Adipose tissue (tissue), 3 donors: ENCODE results near the gene SLC35E4. TPM values are rescaled to one million over a fixed set of nuclear protein-coding genes. Genes with fewer than 3 reads are reported as not detected.
"Not testable (repeated sequence)": the region's sequence is repeated elsewhere in the genome, so short reads cannot be mapped to it uniquely, and the experiment has no call there.

ENCODE experiments used
- H3K27ac ChIP-seq: one replicate; pipeline ENCODE4 v1.5.1; 2013; ENCODE audit warnings: low read depth, low read length
- WGBS, 3 donors: extraction: QIAGEN DNeasy Blood & Tissue Kit; methylation state at CpG; one replicate each; pipeline ENCODE4 v1.1.7; 2013; 5-methylcytosine and 5-hydroxymethylcytosine counted together
- polyA plus RNA-seq, 3 donors: library from polyadenylated mRNA; stranded (reverse); fragments of 200-250 nt; gene quantifications; one replicate each; pipeline ENCODE4 v1.2.3, GENCODE V29; 2013
- donor health status: healthy with polysubstance abuse.
- donor health status: Bipolar disorder and iron deficiency.
- donor health status: healthy.

Gene SLC35E4
- polyA plus RNA-seq, 3 donors, result 1.1 to 3.6 (median 1.3) TPM

GRCh38 chr22:30609260-30610185 is 26.1 kb upstream of the SLC35E4 start:
- WGBS, 3 donors, result 50 to 69% (median 50%) methylated on average over 17 of the region's 17 CpGs
- no peak overlapping the region for H3K27ac ChIP-seq

- H3K27ac ChIP-seq, result no peak overlapping the region
- 54 to 71% (median 64%) methylated on average over 7 of the region's 7 CpGs for WGBS, 3 donors
Observed at GRCh38 chr22:30610299-30610698, 25.3 kb upstream of the SLC35E4 start.

- H3K27ac ChIP-seq, result no peak overlapping the region
- 91 to 96% (median 93%) methylated on average over 3 of the region's 3 CpGs for WGBS, 3 donors
Observed at GRCh38 chr22:30611197-30611596, 24.4 kb upstream of the SLC35E4 start.

GRCh38 chr22:30612789-30613188 is 22.8 kb upstream of the SLC35E4 start:
- 92 to 95% (median 92%) methylated on average over 8 of the region's 8 CpGs for WGBS, 3 donors
- no peak overlapping the region for H3K27ac ChIP-seq

GRCh38 chr22:30614268-30614667 is 21.3 kb upstream of the SLC35E4 start:
- 89 to 98% (median 95%) methylated on average over 7 of the region's 7 CpGs for WGBS, 3 donors
- no peak overlapping the region for H3K27ac ChIP-seq

- H3K27ac ChIP-seq, result no peak overlapping the region
Observed at GRCh38 chr22:30614879-30615278, 20.7 kb upstream of the SLC35E4 start.

- no peak overlapping the region for H3K27ac ChIP-seq
- WGBS, 3 donors, result 68 to 89% (median 76%) methylated on average over 7 of the region's 7 CpGs
Observed at GRCh38 chr22:30615543-30615954, 20.0 kb upstream of the SLC35E4 start.

- WGBS, 3 donors, result 80 to 88% (median 84%) methylated on average over 6 of the region's 6 CpGs
- no peak overlapping the region for H3K27ac ChIP-seq
Observed at GRCh38 chr22:30617819-30618218, 17.8 kb upstream of the SLC35E4 start.

GRCh38 chr22:30619909-30620308 is 15.7 kb upstream of the SLC35E4 start:
- not testable (repeated sequence) for H3K27ac ChIP-seq
- WGBS, 3 donors, result 88 to 95% (median 94%) methylated on average over 6 of the region's 6 CpGs

GRCh38 chr22:30626413-30626812 is 9.2 kb upstream of the SLC35E4 start:
- no peak overlapping the region for H3K27ac ChIP-seq
- WGBS, 3 donors, result 73 to 93% (median 89%) methylated on average over 5 of the region's 5 CpGs

GRCh38 chr22:30627471-30627870 is 8.1 kb upstream of the SLC35E4 start:
- WGBS, 3 donors, result 79 to 91% (median 84%) methylated on average over 5 of the region's 5 CpGs
- H3K27ac ChIP-seq, result no peak overlapping the region

- 59 to 81% (median 76%) methylated on average over 4 of the region's 4 CpGs for WGBS, 3 donors
- no peak overlapping the region for H3K27ac ChIP-seq
Observed at GRCh38 chr22:30628491-30628890, 7.1 kb upstream of the SLC35E4 start.

- WGBS, 3 donors, result 92 to 97% (median 95%) methylated on average over 15 to 20 of the region's 31 CpGs
- H3K27ac ChIP-seq, result not testable (repeated sequence)
Observed at GRCh38 chr22:30631469-30631868, 4.1 kb upstream of the SLC35E4 start.

- peak overlapping the region; percentile 91 for H3K27ac ChIP-seq
- 4 to 11% (median 9%) methylated on average over 29 of the region's 29 CpGs for WGBS, 3 donors
Observed at GRCh38 chr22:30634471-30635233, 929 bp upstream of the SLC35E4 start.

GRCh38 chr22:30636226-30637077 is 871 bp downstream of the SLC35E4 start:
- no peak overlapping the region for H3K27ac ChIP-seq
- 54 to 58% (median 56%) methylated on average over 43 to 45 of the region's 45 CpGs for WGBS, 3 donors

- WGBS, 3 donors, result 62 to 97% (median 68%) methylated on average over 1 of the region's 1 CpG
Observed at GRCh38 chr22:30637701-30638114, 2.1 kb downstream of the SLC35E4 start.

GRCh38 chr22:30640361-30640760 is 4.8 kb downstream of the SLC35E4 start:
- H3K27ac ChIP-seq, result no peak overlapping the region
- WGBS, 3 donors, result 97 to 99% (median 98%) methylated on average over 4 of the region's 4 CpGs

More at GRCh38 chr22:30637701-30638114, 2.1 kb downstream of the SLC35E4 start:
- no peak overlapping the region for H3K27ac ChIP-seq

GRCh38 chr22:30640839-30641430 is 5.4 kb downstream of the SLC35E4 start:
- WGBS, 3 donors, result 91 to 92% (median 92%) methylated on average over 3 to 4 of the region's 4 CpGs
- H3K27ac ChIP-seq, result no peak overlapping the region
